HepG2 (cell line): Measurements from ENCODE around the gene RHBDL1. TPM values are rescaled to one million over a fixed set of nuclear protein-coding genes. Genes with fewer than 3 reads are reported as not detected.

ENCODE experiments used
- ATAC-seq: fragments of 200-7000 bp; cut with Tn5 transposase; 3 replicates; pipeline ENCODE4 v1.9.1; 2020; ENCODE audit warnings: mild to moderate bottlenecking, moderate library complexity
- BruUV-seq: library from RNA; stranded (reverse); fragments of 400-500 nt; replicated peaks from 2 replicates; lab custom pipeline; 2021; lab: Mats Ljungman, UMichigan
- CTCF ChIA-PET: fragments of 300-600 bp; formaldehyde crosslinking; extraction: SDS; loops from one replicate; lab custom pipeline; 2021; ENCODE audit warnings: low total read pairs, inconsistent platforms, low intra/inter-chr PET ratio; lab: Yijun Ruan, JAX
- POLR2A ChIA-PET: fragments of 350-600 bp; sonication (Branson Sonifier 250); formaldehyde crosslinking; loops from one replicate; lab custom pipeline; 2020; ENCODE audit warnings: antibody characterized with exemption, inconsistent platforms; lab: Yijun Ruan, JAX
- DNase-seq: peaks from one replicate; pipeline ENCODE4 v3.0.0-alpha.2; 2015; ENCODE audit warnings: low spot score
- FAIRE-seq: peaks from 3 replicates; lab custom pipeline; 2011; peaks lifted over from hg19 to GRCh38; lab: Jason Lieb, UNC
- H2AFZ ChIP-seq: one replicate; pipeline ENCODE4 v1.6.1; 2011; ENCODE audit warnings: low read length, inconsistent platforms
- H3K27ac ChIP-seq: fragments of 300-600 bp; 3 replicates; pipeline ENCODE4 v1.8.0; 2011; ENCODE audit warnings: mixed run types, mild to moderate bottlenecking, mixed read lengths, low read length, inconsistent platforms; ENCODE audit not compliant: insufficient read depth; ENCODE audit errors: extremely low read length
- H3K27me3 ChIP-seq, 2 experiments: fragments of 200-600 bp in 1 of 2; 2 replicates in 1 of 2; 3 replicates in 1 of 2; pipeline versions ENCODE4 v1.6.0 to v1.8.0; 2011; ENCODE audit warnings: low read length in 2 of 2, mild to moderate bottlenecking in 2 of 2, moderate library complexity in 2 of 2, inconsistent platforms in 1 of 2; ENCODE audit not compliant: insufficient read depth in 2 of 2, control insufficient read depth in 1 of 2
- H3K36me3 ChIP-seq, 2 experiments: fragments of 200-600 bp in 1 of 2; replicated peaks in 1 of 2; 2 replicates in 1 of 2; 3 replicates in 1 of 2; pipeline versions ENCODE4 v1.5.1 to v1.8.0; 2011; ENCODE audit warnings: low read length in 2 of 2, inconsistent platforms in 1 of 2; ENCODE audit not compliant: insufficient read depth in 2 of 2, control insufficient read depth in 1 of 2
- H3K4me1 ChIP-seq: 2 replicates; pipeline ENCODE4 v1.5.1; 2012; ENCODE audit warnings: low read length, inconsistent platforms; ENCODE audit not compliant: insufficient read depth
- H3K4me2 ChIP-seq: 2 replicates; pipeline ENCODE4 v1.6.0; 2011; ENCODE audit warnings: low read depth, low read length, inconsistent platforms
- H3K4me3 ChIP-seq, 3 experiments: fragments of 200-600 bp in 1 of 3; sonication (generic), shearing (Covaris generic) in 1 of 3; replicated peaks in 1 of 3; 2 replicates each; pipeline ENCODE4 v1.5.1; 2011 to 2016; ENCODE audit warnings: low read length in 3 of 3, inconsistent platforms in 2 of 3, low read depth in 2 of 3, mild to moderate bottlenecking in 2 of 3, control low read depth in 1 of 3, mixed read lengths in 1 of 3; ENCODE audit not compliant: insufficient read depth in 1 of 3
- H3K79me2 ChIP-seq: one replicate; pipeline ENCODE4 v1.6.1; 2011; ENCODE audit warnings: low read length, inconsistent platforms; ENCODE audit not compliant: insufficient read depth
- H3K9ac ChIP-seq: 2 replicates; pipeline ENCODE4 v1.6.0; 2011; ENCODE audit warnings: mild to moderate bottlenecking, low read depth, low read length, inconsistent platforms; ENCODE audit not compliant: insufficient read depth
- H3K9me3 ChIP-seq: 2 replicates; pipeline ENCODE4 v1.5.1; 2012; ENCODE audit warnings: mild to moderate bottlenecking, low read length
- H4K20me1 ChIP-seq: 2 replicates; pipeline ENCODE4 v1.6.0; 2011; ENCODE audit warnings: inconsistent platforms, mild to moderate bottlenecking, low read length, moderate library complexity; ENCODE audit not compliant: insufficient read depth
- AGO1 ChIP-seq: fragments of 200-400 bp; formaldehyde crosslinking; IDR thresholded peaks from 2 replicates; pipeline ENCODE4 v1.6.1; 2017; ENCODE audit warnings: mild to moderate bottlenecking, low read depth, low read length, moderate library complexity; ENCODE audit not compliant: poor library complexity, severe bottlenecking
- CENPBD1 ChIP-seq: sonication (generic); formaldehyde crosslinking; IDR thresholded peaks from 2 replicates; pipeline ENCODE4 v1.8.0; 2022; ENCODE audit warnings: missing genetic modification reagents, low read depth, mild to moderate bottlenecking, borderline replicate concordance
- NCOA1 ChIP-seq: sonication (generic); formaldehyde crosslinking; IDR thresholded peaks from 2 replicates; pipeline ENCODE4 v1.9.0; 2021; ENCODE audit warnings: missing genetic modification reagents
- NFE2L1 ChIP-seq: sonication (generic); formaldehyde crosslinking; IDR thresholded peaks from 2 replicates; pipeline ENCODE4 v1.4.0; 2020; ENCODE audit warnings: missing genetic modification reagents, mild to moderate bottlenecking, borderline replicate concordance
- NFKB2 ChIP-seq: sonication (generic); formaldehyde crosslinking; IDR thresholded peaks from 2 replicates; pipeline ENCODE4 v1.4.0; 2020; ENCODE audit warnings: missing genetic modification reagents, borderline replicate concordance
- PCBP2 ChIP-seq: fragments of 200-400 bp; formaldehyde crosslinking; optimal IDR thresholded peaks from 2 replicates; pipeline ENCODE3; 2018; ENCODE audit warnings: low read length, low read depth; ENCODE audit not compliant: poor library complexity, severe bottlenecking
- TERF1 ChIP-seq: sonication (generic); formaldehyde crosslinking; IDR thresholded peaks from 2 replicates; pipeline ENCODE4 v1.8.0; 2022; ENCODE audit warnings: mild to moderate bottlenecking, missing genetic modification reagents, moderate library complexity
- ZNF567 ChIP-seq: sonication (generic); formaldehyde crosslinking; IDR thresholded peaks from 2 replicates; pipeline ENCODE4 v1.8.1; 2023; ENCODE audit warnings: mild to moderate bottlenecking, missing genetic modification reagents, borderline replicate concordance
- ZNF609 ChIP-seq: sonication (generic); formaldehyde crosslinking; IDR thresholded peaks from 2 replicates; pipeline ENCODE4 v1.4.0; 2020; ENCODE audit warnings: mild to moderate bottlenecking, missing genetic modification reagents, borderline replicate concordance
- WGBS: methylation state at CpG from one replicate; pipeline ENCODE4 v1.1.6; 2017; ENCODE audit warnings: low lambda C conversion rate; 5-methylcytosine and 5-hydroxymethylcytosine counted together
- in situ Hi-C: cut with HindIII; loops from 2 replicates; pipeline ENCODE4 v1.10.0; 2017; ENCODE audit warnings: low pct_unique_long_range_greater_than_20kb; ENCODE audit not compliant: extremely low pct_ligation_motif_present
- intact Hi-C: fragments of 100-400 bp; cut with micrococcal nuclease; formaldehyde crosslinking; loops from one replicate; pipeline ENCODE4 v1.10.0; 2022; ENCODE audit not compliant: unreplicated experiment
- polyA plus RNA-seq, 8 experiments: library from polyadenylated mRNA; depleted of rRNA in 3 of 8; stranded (reverse) in 7 of 8; unstranded in 1 of 8; fragments of >200 nt; fragmentation: Illumina TruSeq in 4 of 8; extraction: Trizol in 4 of 8; gene quantifications; 2 replicates each; pipeline versions ENCODE4 v1.2.1 to v1.2.3, GENCODE V29; 2011 to 2016; ENCODE audit warnings: low read depth in 4 of 8, missing spikeins in 1 of 8, mixed read lengths in 1 of 8; ENCODE audit not compliant: insufficient read depth in 1 of 8
- total RNA-seq, 5 experiments: library from RNA; depleted of rRNA; stranded (reverse); fragments of >200 nt; fragmentation: Illumina TruSeq; extraction: Trizol; gene quantifications; 2 replicates each; pipeline ENCODE4 v1.2.3, GENCODE V29; 2016; ENCODE audit warnings: low read depth in 1 of 5
- TF ChIP-seq, protein P1 (sequence below): sonication (generic); formaldehyde crosslinking; IDR thresholded peaks from 2 replicates; pipeline ENCODE4 v1.4.0; 2020; ENCODE audit warnings: mild to moderate bottlenecking, missing genetic modification reagents
- TF ChIP-seq, protein P2 (sequence below): IDR thresholded peaks from 2 replicates; pipeline ENCODE4 v1.6.1; 2016; ENCODE audit warnings: missing genetic modification reagents, missing compliant biosample characterization
- TF ChIP-seq, protein P3 (sequence below): sonication (generic); formaldehyde crosslinking; IDR thresholded peaks from 2 replicates; pipeline ENCODE4 v1.4.0; 2020; ENCODE audit warnings: missing genetic modification reagents

Gene RHBDL1
- total and polyA plus RNA-seq, 2 of the 13 experiments (the other 11 are each of a cell fraction or from before 2014, with no cell fraction given): 1.8 to 3.8 TPM

DNA sequence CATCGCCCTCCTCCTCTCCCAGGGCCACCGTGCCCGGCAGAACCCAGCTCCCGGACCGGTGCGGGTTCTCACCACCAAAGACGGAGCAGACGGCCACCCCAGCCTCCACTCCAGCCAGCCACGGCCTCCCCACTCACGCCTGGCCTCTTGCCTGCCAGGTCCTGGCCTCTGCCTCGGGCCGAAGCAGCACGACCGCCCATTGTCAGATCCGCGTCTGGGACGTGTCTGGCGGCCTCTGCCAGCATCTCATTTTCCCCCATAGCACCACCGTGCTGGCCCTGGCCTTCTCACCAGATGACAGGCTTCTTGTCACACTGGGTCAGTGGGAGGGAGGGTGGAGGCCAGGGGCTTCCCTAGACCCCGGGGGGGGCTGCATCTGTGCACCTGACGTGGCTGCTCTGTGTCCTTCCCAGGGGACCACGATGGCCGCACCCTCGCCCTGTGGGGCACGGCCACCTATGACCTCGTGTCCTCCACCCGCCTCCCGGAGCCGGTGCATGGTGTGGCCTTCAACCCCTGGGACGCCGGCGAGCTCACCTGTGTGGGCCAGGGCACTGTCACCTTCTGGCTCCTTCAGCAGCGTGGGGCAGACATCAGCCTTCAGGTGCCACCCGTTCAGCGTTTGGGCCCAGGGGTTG lies 14.2 kb upstream of the RHBDL1 start (continued):
- no peak for TF ChIP-seq AGO1
- TF ChIP-seq, protein P1, sequence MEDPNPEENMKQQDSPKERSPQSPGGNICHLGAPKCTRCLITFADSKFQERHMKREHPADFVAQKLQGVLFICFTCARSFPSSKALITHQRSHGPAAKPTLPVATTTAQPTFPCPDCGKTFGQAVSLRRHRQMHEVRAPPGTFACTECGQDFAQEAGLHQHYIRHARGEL (CRISPR knock-in tag): no peak

GRCh38 chr16:662095-662494 lies 13.4 kb upstream of the RHBDL1 start:
- POLR2A ChIA-PET: no interaction called here
- Histone ChIP-seq H3K79me2 (no peaks in the 10 kb centered on the region), H3K27ac (no peak overlapping the region), H2AFZ (no peak overlapping the region), H3K4me1 (peaks cover under 1% of the 10 kb centered on the region; the same call in 1 of the 2 replicates), H4K20me1 (no peaks in the 10 kb centered on the region), H3K4me3 (no peak overlapping the region), H3K27me3 (no peaks in the 10 kb centered on the region), H3K4me2 (no peak overlapping the region), H3K9ac (no peak overlapping the region), H3K36me3 (no peaks in the 10 kb centered on the region; a peak in 1 of 5 replicates), H3K9me3 (no peaks in the 10 kb centered on the region)
- no TSS peak for BruUV-seq
- intact Hi-C loops (no loop called here), in situ Hi-C loops (no loop called here)
- DNase-seq (no peak), FAIRE-seq (no peak), ATAC-seq (no peak)
- CTCF ChIA-PET: no interaction called here
- TF ChIP-seq, protein P2, sequence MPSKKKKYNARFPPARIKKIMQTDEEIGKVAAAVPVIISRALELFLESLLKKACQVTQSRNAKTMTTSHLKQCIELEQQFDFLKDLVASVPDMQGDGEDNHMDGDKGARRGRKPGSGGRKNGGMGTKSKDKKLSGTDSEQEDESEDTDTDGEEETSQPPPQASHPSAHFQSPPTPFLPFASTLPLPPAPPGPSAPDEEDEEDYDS: no peak
- TF ChIP-seq CENPBD1 (CRISPR knock-in tag): no peak
- TF ChIP-seq NFE2L1 (CRISPR knock-in tag): no peak
- TF ChIP-seq ZNF609 (CRISPR knock-in tag): no peak
- no peak for TF ChIP-seq PCBP2
- TF ChIP-seq, protein P3, sequence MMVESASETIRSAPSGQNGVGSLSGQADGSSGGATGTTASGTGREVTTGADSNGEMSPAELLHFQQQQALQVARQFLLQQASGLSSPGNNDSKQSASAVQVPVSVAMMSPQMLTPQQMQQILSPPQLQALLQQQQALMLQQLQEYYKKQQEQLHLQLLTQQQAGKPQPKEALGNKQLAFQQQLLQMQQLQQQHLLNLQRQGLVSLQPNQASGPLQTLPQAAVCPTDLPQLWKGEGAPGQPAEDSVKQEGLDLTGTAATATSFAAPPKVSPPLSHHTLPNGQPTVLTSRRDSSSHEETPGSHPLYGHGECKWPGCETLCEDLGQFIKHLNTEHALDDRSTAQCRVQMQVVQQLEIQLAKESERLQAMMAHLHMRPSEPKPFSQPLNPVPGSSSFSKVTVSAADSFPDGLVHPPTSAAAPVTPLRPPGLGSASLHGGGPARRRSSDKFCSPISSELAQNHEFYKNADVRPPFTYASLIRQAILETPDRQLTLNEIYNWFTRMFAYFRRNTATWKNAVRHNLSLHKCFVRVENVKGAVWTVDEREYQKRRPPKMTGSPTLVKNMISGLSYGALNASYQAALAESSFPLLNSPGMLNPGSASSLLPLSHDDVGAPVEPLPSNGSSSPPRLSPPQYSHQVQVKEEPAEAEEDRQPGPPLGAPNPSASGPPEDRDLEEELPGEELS: no peak
- no peak for TF ChIP-seq ZNF567
- TF ChIP-seq NCOA1 (CRISPR knock-in tag): no peak
- no peak for TF ChIP-seq NFKB2 (CRISPR knock-in tag)
- TF ChIP-seq TERF1 (CRISPR knock-in tag): no peak
- no CpG with 5 or more reads among the region's 19 CpGs for WGBS
